ENCODE results near the gene PSENEN.
"Not testable (repeated sequence)": the region's sequence is repeated elsewhere in the genome, so short reads cannot be mapped to it uniquely, and the experiment has no call there.

Gene PSENEN

DNA sequence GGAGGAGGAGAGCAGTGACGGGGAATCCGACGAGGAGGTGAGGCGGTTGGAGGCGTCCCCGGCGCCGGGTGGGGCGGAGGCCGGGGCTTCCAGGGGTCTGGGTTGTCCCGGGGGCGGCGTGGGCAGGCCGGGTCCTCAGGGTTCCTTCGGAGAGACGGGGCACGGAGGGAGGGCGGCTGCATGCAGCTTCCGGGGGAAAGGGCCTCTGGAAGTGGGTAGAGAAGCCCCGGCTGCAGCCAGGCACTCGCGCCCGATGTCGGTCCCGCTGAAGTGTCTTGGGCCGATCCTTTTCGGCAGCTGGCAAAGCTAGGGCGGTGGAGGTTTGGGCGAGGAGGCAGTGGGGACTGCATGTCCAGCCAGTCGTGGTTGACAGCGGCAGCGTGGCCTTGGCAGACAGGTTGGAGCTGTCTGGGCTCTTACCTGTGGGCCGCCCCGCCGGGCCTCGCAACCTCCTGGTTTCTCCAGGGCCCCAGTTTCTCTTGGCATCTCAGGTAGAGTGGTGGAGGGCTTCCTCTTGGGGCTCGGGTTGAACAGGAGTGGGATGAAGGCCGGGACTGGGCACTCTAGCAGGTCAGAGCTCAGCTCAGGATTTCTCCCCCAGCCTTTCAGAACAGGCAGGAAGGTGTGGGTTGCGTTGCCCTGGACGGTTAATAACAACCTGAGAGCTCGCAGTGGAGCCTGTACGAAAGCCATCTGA is 27.0 kb upstream of the PSENEN start:
- FAIRE-seq, result no peak

DNA sequence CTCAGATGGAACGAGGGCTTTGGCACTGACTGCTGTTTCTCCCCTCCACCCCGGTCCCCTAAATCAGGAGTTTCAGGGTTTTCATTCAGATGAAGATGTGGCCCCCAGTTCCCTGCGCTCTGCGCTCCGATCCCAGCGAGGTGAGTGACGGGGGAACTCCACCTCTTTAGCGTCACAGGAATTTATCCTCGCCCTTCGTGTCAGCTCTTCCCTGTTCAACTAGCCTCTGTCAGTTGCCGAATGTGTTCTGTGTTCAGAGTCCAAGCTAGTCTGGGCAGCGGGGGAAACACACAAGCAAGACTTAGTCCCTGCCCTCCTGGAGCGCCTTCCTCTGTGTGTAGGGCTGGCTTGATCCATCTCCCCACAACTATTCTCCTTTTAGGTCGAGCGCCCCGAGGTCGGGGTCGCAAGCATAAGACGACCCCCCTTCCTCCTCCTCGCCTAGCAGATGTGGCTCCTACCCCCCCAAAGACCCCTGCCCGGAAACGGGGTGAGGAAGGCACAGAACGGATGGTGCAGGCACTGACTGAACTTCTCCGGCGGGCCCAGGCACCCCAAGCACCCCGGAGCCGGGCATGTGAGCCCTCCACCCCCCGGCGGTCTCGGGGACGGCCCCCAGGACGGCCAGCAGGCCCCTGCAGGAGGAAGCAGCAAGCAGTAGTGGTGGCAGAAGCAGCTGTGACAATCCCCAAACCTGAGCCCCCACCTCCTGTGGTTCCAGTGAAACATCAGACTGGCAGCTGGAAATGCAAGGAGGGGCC is 25.9 kb upstream of the PSENEN start:
- FAIRE-seq, result no peak

GRCh38 chr19:35720163-35720524 is 25.3 kb upstream of the PSENEN start:
- FAIRE-seq, result no peak

DNA sequence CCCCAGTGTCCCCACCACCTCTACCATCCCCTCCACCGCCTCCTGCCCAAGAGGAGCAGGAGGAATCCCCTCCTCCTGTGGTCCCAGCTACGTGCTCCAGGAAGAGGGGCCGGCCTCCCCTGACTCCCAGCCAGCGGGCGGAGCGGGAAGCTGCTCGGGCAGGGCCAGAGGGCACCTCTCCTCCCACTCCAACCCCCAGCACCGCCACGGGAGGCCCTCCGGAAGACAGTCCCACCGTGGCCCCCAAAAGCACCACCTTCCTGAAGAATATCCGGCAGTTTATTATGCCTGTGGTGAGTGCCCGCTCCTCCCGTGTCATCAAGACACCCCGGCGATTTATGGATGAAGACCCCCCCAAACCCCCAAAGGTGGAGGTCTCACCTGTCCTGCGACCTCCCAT is 24.8 kb upstream of the PSENEN start:
- no peak for FAIRE-seq

DNA sequence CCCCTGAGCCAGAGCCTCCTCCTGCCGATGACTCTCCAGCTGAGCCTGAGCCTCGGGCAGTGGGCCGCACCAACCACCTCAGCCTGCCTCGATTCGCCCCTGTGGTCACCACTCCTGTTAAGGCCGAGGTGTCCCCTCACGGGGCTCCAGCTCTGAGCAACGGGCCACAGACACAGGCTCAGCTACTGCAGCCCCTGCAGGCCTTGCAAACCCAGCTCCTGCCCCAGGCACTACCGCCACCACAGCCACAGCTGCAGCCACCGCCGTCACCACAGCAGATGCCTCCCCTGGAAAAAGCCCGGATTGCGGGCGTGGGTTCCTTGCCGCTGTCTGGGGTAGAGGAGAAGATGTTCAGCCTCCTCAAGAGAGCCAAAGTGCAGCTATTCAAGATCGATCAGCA is 24.1 kb upstream of the PSENEN start:
- no peak for FAIRE-seq

GRCh38 chr19:35722461-35722860 is 23.0 kb upstream of the PSENEN start:
- no peak for FAIRE-seq

DNA sequence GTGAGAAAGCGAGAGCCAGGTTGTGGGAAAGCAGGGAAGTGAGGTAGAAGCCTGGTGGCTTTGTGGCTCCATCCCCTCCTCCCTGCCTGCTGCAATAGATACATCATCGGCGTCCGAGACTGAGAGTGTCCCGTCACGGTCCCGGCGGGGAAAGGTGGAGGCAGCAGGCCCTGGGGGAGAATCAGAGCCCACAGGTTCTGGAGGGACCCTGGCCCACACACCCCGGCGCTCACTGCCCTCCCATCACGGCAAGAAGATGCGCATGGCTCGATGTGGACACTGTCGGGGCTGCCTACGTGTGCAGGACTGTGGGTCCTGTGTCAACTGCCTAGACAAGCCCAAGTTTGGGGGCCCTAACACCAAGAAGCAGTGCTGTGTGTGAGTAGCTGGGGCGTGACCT is 22.6 kb upstream of the PSENEN start:
- no peak for FAIRE-seq

GRCh38 chr19:35723671-35724070 is 21.8 kb upstream of the PSENEN start:
- FAIRE-seq, result no peak

DNA sequence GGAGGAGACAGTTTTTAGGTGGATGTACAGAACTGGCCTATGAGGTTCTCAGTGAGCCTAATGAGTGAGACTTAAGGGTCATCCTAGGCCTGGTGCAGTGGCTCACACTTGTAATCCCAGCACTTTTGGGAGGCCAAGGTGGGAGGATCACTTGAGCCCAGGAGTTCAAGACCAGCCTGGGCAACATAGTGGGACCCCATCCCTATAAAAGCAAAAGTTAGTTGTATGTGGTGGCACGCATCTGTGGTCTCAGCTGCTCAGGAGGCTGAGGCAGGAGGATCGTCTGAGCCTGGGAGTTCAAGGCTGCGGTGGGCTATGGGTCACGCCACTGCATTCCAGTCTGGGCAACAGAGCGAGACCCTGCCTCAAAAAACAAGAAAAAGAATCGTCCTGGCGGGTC is 21.3 kb upstream of the PSENEN start:
- not testable (repeated sequence) for FAIRE-seq

- FAIRE-seq, result no peak
Observed at GRCh38 chr19:35724560-35724959, 20.9 kb upstream of the PSENEN start.

- FAIRE-seq, result no peak
Observed at GRCh38 chr19:35725216-35725861, 20.1 kb upstream of the PSENEN start.

GRCh38 chr19:35727053-35727955 is 18.1 kb upstream of the PSENEN start:
- FAIRE-seq, result no peak

GRCh38 chr19:35727956-35728706 is 17.3 kb upstream of the PSENEN start:
- FAIRE-seq, result no peak

DNA sequence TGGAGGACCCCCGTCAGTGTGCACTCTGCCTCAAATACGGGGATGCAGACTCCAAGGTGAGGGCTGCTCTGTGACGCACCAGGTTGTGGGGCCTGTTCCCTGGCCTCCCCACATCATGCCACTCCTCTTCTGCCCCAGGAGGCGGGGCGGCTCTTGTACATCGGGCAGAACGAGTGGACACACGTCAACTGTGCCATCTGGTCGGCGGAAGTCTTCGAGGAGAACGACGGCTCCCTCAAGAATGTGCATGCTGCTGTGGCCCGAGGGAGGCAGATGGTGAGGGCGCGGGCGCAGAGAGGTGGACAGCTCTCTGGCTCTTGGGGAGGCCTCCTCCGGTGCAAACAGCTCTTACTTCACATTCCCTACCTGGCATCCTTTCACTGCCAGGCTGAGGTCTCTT is 16.4 kb upstream of the PSENEN start:
- no peak for FAIRE-seq

GRCh38 chr19:35729763-35730162 is 15.7 kb upstream of the PSENEN start:
- no peak for FAIRE-seq

DNA sequence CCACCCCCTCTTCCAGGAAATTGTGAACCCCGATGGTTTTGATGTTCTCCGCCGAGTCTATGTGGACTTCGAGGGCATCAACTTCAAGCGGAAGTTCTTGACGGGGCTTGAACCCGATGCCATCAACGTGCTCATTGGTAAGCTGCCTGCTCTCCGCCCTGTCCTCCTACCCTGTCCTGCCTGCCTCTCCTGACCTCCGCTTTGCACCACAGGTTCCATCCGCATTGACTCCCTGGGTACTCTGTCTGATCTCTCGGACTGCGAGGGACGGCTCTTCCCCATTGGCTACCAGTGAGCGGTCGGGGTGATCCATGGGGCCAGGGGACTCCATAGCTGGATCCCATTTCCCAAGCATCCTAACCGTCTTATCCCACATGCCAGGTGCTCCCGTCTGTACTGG is 15.1 kb upstream of the PSENEN start:
- FAIRE-seq, result no peak

DNA sequence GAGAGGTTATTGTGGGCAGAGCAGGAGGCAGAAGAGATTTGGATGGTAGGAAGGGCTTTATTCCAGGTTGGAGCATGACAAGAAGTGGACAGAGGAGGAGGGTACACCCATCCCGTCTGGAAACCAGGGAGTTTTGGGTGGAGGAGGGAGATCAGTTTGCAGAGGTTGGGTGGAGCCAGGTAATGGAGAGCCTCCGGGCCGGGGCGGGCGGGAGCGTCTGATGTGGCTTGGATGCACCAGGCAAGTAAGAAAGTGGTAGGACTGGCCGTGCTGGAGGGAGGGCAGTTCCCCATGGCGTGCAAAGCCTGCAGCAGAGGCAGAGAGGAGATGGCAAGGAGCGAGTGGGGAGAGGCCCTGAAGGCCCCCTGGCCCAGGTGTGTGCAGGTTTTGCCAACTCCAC is 14.1 kb upstream of the PSENEN start:
- no peak for FAIRE-seq

- no peak for FAIRE-seq
Observed at GRCh38 chr19:35731779-35732405, 13.6 kb upstream of the PSENEN start.

DNA sequence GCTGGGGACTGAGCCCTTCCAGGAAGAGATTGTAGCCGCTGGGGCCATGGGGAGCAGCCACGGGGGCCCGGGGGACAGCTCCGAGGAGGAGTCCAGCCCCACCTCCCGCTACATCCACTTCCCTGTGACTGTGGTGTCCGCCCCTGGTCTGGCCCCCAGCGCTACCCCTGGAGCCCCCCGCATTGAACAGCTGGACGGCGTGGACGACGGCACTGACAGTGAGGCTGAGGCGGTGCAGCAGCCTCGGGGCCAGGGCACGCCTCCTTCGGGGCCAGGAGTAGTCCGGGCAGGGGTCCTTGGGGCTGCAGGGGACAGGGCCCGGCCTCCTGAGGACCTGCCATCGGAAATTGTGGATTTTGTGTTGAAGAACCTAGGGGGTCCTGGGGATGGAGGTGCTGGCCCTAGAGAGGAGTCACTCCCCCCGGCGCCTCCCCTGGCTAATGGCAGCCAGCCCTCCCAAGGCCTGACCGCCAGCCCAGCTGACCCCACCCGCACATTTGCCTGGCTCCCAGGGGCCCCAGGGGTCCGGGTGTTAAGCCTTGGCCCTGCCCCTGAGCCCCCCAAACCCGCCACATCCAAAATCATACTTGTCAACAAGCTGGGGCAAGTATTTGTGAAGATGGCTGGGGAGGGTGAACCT is 12.8 kb upstream of the PSENEN start:
- no peak for FAIRE-seq

GRCh38 chr19:35733180-35734125 is 12.0 kb upstream of the PSENEN start:
- no peak for FAIRE-seq

All from islet of Langerhans (tissue), 1 donor.